Anterior cingulate cortex (tissue), 58 donors: ENCODE data around the gene LRP1-AS.

ENCODE experiments used
- DNase-seq, 58 donors: peaks; one replicate each; lab custom pipeline; 2025; lab: John Stamatoyannopoulos, UW

LRP1-AS gene

GRCh38 chr12:57162553-57163125, 15.2 kb upstream of the LRP1-AS start:
- DNase-seq = no peak

- DNase-seq = no peak
Observed at GRCh38 chr12:57161491-57161890, 14.1 kb upstream of the LRP1-AS start.

- no peak for DNase-seq
Observed at GRCh38 chr12:57160741-57161140, 13.3 kb upstream of the LRP1-AS start.

GRCh38 chr12:57160040-57160439, 12.6 kb upstream of the LRP1-AS start:
- no peak for DNase-seq

GRCh38 chr12:57159311-57159710, 11.9 kb upstream of the LRP1-AS start:
- no peak for DNase-seq

- DNase-seq = no peak
Observed at GRCh38 chr12:57158665-57159064, 11.2 kb upstream of the LRP1-AS start.

- DNase-seq = no peak
Observed at GRCh38 chr12:57158186-57158585, 10.8 kb upstream of the LRP1-AS start.

- DNase-seq = no peak
Observed at GRCh38 chr12:57157588-57158173, 10.3 kb upstream of the LRP1-AS start.

- DNase-seq = peak in 4 of 58 donors; percentile 6 to 35 (median 24)
Observed at GRCh38 chr12:57156701-57157403, 9.4 kb upstream of the LRP1-AS start.

- DNase-seq = no peak
Observed at GRCh38 chr12:57154804-57155434, 7.5 kb upstream of the LRP1-AS start.

- no peak for DNase-seq
Observed at GRCh38 chr12:57154076-57154475, 6.7 kb upstream of the LRP1-AS start.

GRCh38 chr12:57153415-57153997, 6.1 kb upstream of the LRP1-AS start:
- no peak for DNase-seq

GRCh38 chr12:57152639-57153038, 5.2 kb upstream of the LRP1-AS start:
- peak in 5 of 58 donors; percentile 8 to 71 (median 46) for DNase-seq

GRCh38 chr12:57151741-57152630, 4.6 kb upstream of the LRP1-AS start:
- DNase-seq = peak in 28 of 58 donors; percentile 22 to 75 (median 44)

GRCh38 chr12:57150400-57151000, 3.1 kb upstream of the LRP1-AS start:
- DNase-seq = no peak

- peak in 2 of 58 donors; percentile 23 to 51 for DNase-seq
Observed at GRCh38 chr12:57149245-57149900, 2.0 kb upstream of the LRP1-AS start.

- peak in 3 of 58 donors; percentile 4 to 51 (median 23) for DNase-seq
Observed at GRCh38 chr12:57148469-57149244, 1.2 kb upstream of the LRP1-AS start.

GRCh38 chr12:57146092-57146491, 1.3 kb downstream of the LRP1-AS start:
- DNase-seq = no peak
